ENCODE data around the gene RHOH.

RHOH gene

DNA sequence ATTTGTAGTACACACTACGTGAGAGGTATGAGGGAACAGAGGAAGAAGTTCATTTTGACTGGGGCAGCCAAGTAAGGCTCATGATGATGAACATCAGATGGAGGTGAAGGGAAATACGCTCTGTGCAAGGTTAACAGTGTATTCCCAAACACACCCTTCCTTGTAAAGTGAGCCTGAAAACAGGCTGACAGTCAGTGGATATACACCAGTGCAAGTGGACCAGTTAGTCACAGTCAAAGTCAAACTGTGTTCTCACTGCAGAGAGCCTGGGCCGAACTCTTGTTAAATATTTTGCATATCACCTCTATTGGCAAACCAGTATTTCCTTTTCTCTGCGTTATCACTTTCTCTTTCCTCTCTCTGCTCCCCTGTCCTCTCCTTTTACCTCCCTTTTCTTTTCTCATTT, 23.4 kb upstream of the RHOH start:
- peaks cover 8% of the 10 kb centered on the region for H3K4me1 ChIP-seq (ENCODE audit: control insufficient read depth, insufficient read depth, low read length)
- H3K36me3 ChIP-seq (ENCODE audit: control insufficient read depth, insufficient read depth, low read length): no peaks in the 10 kb centered on the region
- H3K9ac ChIP-seq (ENCODE audit: low read depth, low read length): no peak overlapping the region
- H3K4me3 ChIP-seq (ENCODE audit: low read depth, low read length): no peak overlapping the region
- H3K27ac ChIP-seq (ENCODE audit: low read depth, low read length): no peak overlapping the region
- H3K9me3 ChIP-seq (ENCODE audit: control insufficient read depth, insufficient read depth, low read length): no peaks in the 10 kb centered on the region
- no peaks in the 10 kb centered on the region for H3K27me3 ChIP-seq (ENCODE audit: control insufficient read depth, insufficient read depth, low read length)

DNA sequence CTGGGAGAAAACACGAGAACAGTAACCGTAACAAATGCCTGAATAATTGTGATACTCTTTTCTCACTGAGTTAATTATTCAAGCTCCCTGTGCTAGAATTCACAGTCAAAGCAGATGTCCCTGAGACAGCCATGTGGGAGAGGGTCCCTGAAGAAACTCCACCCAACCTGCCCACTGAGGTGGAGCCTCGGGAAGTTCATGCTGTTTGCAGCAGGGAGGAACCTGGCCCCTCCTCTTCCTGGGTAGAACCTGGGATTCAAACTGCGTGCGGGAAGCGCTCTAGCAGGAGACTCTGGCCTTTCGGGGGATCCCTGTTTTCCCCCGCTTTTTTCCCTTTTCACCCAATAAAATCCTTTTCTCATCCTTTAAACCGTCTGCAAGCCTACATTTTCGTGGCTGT, 20.2 kb upstream of the RHOH start:
- no peak overlapping the region for H3K4me3 ChIP-seq (ENCODE audit: low read depth, low read length)
- no peak overlapping the region for H3K9ac ChIP-seq (ENCODE audit: low read depth, low read length)
- no peaks in the 10 kb centered on the region for H3K9me3 ChIP-seq (ENCODE audit: control insufficient read depth, insufficient read depth, low read length)
- no peaks in the 10 kb centered on the region for H3K27me3 ChIP-seq (ENCODE audit: control insufficient read depth, insufficient read depth, low read length)
- peak overlapping the region; percentile 7 for H3K27ac ChIP-seq (ENCODE audit: low read depth, low read length)
- no peaks in the 10 kb centered on the region for H3K36me3 ChIP-seq (ENCODE audit: control insufficient read depth, insufficient read depth, low read length)
- H3K4me1 ChIP-seq (ENCODE audit: control insufficient read depth, insufficient read depth, low read length): peaks cover 8% of the 10 kb centered on the region

DNA sequence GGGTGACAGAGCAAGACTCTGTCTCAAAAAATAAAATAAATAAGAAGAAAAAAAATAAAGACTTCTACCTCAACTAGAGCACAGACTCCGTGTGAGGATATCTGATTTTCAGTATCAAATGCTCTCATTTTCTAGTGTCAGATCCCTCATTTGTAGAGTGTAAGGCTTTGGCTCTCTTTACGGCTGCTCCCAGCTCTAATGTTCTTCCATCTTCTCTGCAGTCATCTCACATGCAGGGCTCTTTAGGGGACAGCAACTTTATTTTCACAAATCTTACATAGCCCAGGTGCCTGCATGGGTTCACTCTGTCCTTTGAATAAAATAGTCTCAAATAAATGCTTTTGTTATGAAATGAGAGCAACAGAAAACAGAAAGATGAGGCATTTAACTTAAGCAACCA, 19.2 kb upstream of the RHOH start:
- Histone ChIP-seq H3K9ac (ENCODE audit: low read depth, low read length) (no peak overlapping the region), H3K36me3 (ENCODE audit: control insufficient read depth, insufficient read depth, low read length) (no peaks in the 10 kb centered on the region), H3K9me3 (ENCODE audit: control insufficient read depth, insufficient read depth, low read length) (no peaks in the 10 kb centered on the region), H3K4me3 (ENCODE audit: low read depth, low read length) (no peak overlapping the region), H3K27ac (ENCODE audit: low read depth, low read length) (no peak overlapping the region), H3K27me3 (ENCODE audit: control insufficient read depth, insufficient read depth, low read length) (no peaks in the 10 kb centered on the region), H3K4me1 (ENCODE audit: control insufficient read depth, insufficient read depth, low read length) (peaks cover 8% of the 10 kb centered on the region)

DNA sequence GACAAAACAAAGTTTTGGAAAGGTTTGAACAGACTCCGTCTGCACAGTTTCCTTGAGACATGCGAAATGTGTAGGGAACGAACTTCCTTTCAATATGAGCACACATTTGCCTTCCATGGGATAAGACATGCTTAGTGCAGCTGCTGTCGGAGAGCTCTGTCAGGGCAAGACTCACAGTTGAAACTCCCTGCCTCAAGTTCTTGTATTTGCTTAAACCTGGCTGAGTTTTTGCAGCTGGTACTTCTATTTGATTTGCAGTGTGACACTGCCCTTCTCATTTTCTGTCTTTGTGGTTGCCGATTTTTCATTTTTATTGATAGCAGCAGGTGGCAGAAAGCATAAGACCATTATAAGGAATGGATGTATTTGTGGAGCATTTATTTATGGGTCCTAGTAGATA, 18.2 kb upstream of the RHOH start:
- Histone ChIP-seq H3K9me3 (ENCODE audit: control insufficient read depth, insufficient read depth, low read length) (no peaks in the 10 kb centered on the region), H3K36me3 (ENCODE audit: control insufficient read depth, insufficient read depth, low read length) (no peaks in the 10 kb centered on the region), H3K27me3 (ENCODE audit: control insufficient read depth, insufficient read depth, low read length) (no peaks in the 10 kb centered on the region), H3K4me3 (ENCODE audit: low read depth, low read length) (no peak overlapping the region), H3K27ac (ENCODE audit: low read depth, low read length) (no peak overlapping the region), H3K4me1 (ENCODE audit: control insufficient read depth, insufficient read depth, low read length) (peaks cover 8% of the 10 kb centered on the region), H3K9ac (ENCODE audit: low read depth, low read length) (no peak overlapping the region)

DNA sequence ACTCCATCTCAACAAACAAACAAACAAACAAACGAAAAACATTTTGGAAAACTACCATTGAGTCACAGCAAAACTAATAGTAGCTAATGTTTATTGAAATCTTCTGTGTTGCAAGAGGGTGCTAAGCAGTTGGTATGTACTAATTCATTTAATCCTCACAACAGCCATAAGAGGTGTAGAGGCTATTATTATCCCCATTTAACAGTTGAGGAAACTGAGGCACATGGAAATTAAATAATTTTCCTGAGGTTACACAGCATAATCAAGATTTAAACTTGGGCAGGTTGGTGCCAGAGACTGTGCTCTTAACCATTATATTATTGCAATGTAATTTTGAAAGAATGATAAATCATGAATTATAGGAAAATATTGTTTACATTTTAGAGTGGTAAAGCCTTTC, 17.5 kb upstream of the RHOH start:
- H3K36me3 ChIP-seq (ENCODE audit: control insufficient read depth, insufficient read depth, low read length): no peaks in the 10 kb centered on the region
- no peaks in the 10 kb centered on the region for H3K9me3 ChIP-seq (ENCODE audit: control insufficient read depth, insufficient read depth, low read length)
- no peak overlapping the region for H3K9ac ChIP-seq (ENCODE audit: low read depth, low read length)
- H3K4me1 ChIP-seq (ENCODE audit: control insufficient read depth, insufficient read depth, low read length): peaks cover 8% of the 10 kb centered on the region
- no peak overlapping the region for H3K27ac ChIP-seq (ENCODE audit: low read depth, low read length)
- no peaks in the 10 kb centered on the region for H3K27me3 ChIP-seq (ENCODE audit: control insufficient read depth, insufficient read depth, low read length)
- no peak overlapping the region for H3K4me3 ChIP-seq (ENCODE audit: low read depth, low read length)

DNA sequence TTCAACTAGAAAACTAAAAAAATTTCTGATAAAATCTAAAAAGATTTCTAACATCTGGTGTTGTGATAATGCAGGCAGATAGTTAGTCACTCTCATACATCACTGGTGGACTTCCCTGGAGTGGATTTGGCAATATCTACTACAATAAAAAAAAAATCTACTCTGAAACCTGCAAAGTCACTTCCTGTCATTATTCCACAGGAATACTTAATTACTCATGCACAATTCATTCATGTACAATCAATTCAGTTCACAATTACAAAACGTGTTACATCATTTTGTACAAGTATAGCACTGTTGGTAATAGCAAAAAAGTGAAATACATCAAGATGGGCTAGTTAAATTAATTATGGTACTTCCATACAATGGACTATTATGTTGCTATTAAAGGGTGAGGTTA, 16.5 kb upstream of the RHOH start:
- Histone ChIP-seq H3K36me3 (ENCODE audit: control insufficient read depth, insufficient read depth, low read length) (no peaks in the 10 kb centered on the region), H3K27me3 (ENCODE audit: control insufficient read depth, insufficient read depth, low read length) (no peaks in the 10 kb centered on the region), H3K27ac (ENCODE audit: low read depth, low read length) (no peak overlapping the region), H3K4me3 (ENCODE audit: low read depth, low read length) (no peak overlapping the region), H3K9me3 (ENCODE audit: control insufficient read depth, insufficient read depth, low read length) (no peaks in the 10 kb centered on the region), H3K9ac (ENCODE audit: low read depth, low read length) (no peak overlapping the region), H3K4me1 (ENCODE audit: control insufficient read depth, insufficient read depth, low read length) (peaks cover 8% of the 10 kb centered on the region)

DNA sequence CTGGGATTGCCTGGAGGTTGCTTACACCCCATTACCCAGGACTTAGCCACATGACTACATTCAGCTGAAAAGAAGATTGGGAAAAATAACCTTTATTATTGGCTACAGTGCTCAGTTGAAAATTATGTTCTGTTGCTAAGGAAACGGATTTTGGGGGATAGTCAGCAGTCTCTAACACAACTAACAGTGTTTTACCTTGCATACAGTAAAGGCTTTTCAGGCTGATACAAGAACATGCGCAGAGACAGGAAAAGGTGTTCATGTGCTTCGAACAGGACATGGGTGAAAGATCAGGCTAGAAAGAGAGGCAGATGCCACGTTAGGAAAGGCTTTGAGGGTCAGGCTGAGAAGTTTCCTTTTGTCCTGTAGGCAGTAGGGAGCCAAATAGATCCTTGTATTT, 14.8 kb upstream of the RHOH start:
- H3K27me3 ChIP-seq (ENCODE audit: control insufficient read depth, insufficient read depth, low read length): no peaks in the 10 kb centered on the region
- no peaks in the 10 kb centered on the region for H3K36me3 ChIP-seq (ENCODE audit: control insufficient read depth, insufficient read depth, low read length)
- H3K4me3 ChIP-seq (ENCODE audit: low read depth, low read length): no peak overlapping the region
- H3K9ac ChIP-seq (ENCODE audit: low read depth, low read length): no peak overlapping the region
- no peak overlapping the region for H3K27ac ChIP-seq (ENCODE audit: low read depth, low read length)
- peaks cover 8% of the 10 kb centered on the region for H3K4me1 ChIP-seq (ENCODE audit: control insufficient read depth, insufficient read depth, low read length)
- no peaks in the 10 kb centered on the region for H3K9me3 ChIP-seq (ENCODE audit: control insufficient read depth, insufficient read depth, low read length)

DNA sequence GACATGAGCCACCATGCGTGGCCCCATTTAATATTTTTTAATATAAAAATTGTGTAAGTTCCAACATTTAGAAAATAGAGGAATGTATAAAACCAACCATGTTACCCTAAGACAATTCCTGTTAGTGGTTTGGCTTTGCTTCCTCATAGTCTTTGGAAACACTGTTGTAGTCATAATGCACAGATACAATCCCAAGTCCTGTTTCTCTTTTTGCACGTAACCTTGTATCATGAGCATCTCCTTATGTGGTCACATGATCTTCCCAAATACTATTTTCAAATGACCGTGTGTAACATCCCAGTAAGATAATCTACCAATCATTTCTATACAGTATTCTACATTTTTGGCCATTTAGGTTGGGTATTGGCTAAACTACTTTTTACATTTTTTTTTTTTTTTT, 13.9 kb upstream of the RHOH start:
- no peak overlapping the region for H3K9ac ChIP-seq (ENCODE audit: low read depth, low read length)
- no peaks in the 10 kb centered on the region for H3K9me3 ChIP-seq (ENCODE audit: control insufficient read depth, insufficient read depth, low read length)
- no peaks in the 10 kb centered on the region for H3K36me3 ChIP-seq (ENCODE audit: control insufficient read depth, insufficient read depth, low read length)
- H3K27me3 ChIP-seq (ENCODE audit: control insufficient read depth, insufficient read depth, low read length): no peaks in the 10 kb centered on the region
- no peak overlapping the region for H3K4me3 ChIP-seq (ENCODE audit: low read depth, low read length)
- H3K4me1 ChIP-seq (ENCODE audit: control insufficient read depth, insufficient read depth, low read length): peaks cover 7% of the 10 kb centered on the region; the same call in 1 of the 2 replicates
- no peak overlapping the region for H3K27ac ChIP-seq (ENCODE audit: low read depth, low read length)

DNA sequence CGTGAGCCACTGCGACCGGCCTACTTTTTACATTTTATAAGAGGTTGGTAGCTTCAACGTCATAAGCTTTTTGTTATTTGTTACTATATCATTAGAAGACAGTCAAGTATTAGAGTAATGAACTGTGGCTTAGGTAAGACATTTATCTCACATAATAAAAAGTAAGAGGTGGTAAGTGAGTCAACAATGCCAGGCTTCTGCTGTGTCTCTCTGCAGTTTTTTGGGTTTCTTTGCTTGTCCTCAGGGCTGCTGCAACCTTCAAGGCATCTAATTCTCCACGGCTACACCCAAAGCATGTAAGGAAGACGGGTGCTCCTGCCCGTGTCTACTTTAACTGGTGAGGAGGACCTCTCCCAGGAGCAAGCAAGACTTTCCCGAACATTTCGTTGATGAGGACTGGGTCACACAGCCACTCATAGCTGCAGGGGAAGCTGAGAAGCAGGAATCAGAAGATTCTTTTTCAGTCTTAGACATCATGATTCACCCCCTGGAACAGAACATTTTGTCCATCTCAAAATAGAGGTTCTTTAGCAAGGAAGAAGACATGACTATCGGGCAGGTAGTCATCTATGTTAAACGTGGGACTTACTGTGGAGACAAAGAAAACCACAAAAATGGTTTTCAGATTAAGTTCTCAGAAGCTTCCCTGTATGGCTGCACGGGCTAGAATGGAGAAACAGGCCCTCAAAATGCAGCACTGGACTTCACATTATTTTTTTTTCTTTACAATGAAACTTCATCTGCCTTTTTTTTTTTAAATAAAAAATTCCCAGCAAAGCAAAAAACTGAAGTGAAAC, 13.0 kb upstream of the RHOH start:
- Histone ChIP-seq H3K27ac (ENCODE audit: low read depth, low read length) (no peak overlapping the region), H3K4me3 (ENCODE audit: low read depth, low read length) (no peak overlapping the region)

DNA sequence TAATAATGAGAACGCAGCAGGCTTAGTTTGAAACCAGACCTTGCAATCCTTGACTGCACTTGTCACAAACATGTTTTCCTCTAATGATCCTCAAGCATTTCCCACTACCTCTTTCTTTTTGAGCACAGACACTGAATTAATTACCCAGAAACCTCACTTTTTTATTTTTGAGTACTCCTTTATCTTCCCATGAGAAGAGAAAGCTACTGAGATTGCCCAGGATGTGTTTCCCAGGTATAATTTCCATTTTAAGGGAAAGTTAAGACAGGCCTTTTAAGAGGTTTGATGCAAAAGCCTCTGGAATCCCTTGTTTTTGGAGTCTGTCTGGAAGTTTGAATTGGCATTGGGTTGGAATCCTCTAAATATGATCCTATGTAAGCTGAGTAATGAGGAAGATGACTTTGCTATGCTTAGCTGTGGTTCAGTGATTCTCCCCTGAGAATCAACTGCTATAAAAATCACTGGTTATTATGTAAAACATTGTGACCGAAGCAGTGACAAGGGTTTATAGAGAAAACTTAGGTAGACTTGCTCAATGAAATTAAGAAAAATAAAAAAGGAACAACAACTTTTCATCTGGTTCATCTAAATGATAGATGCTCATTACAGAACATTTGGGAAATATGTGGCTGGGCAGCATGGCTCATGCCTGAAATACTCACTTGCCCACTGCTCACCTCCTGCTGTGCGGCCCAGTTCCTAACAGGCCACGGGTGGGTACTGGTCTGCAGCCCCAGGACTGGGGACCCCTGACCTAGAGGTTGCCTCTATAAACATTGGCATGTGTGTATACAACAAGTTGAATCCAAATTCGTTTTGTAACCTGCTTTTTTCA, 10.8 kb upstream of the RHOH start:
- H3K27me3 ChIP-seq (ENCODE audit: control insufficient read depth, insufficient read depth, low read length): no peaks in the 10 kb centered on the region
- no peaks in the 10 kb centered on the region for H3K9me3 ChIP-seq (ENCODE audit: control insufficient read depth, insufficient read depth, low read length)
- no peaks in the 10 kb centered on the region for H3K36me3 ChIP-seq (ENCODE audit: control insufficient read depth, insufficient read depth, low read length)
- H3K4me3 ChIP-seq (ENCODE audit: low read depth, low read length): no peak overlapping the region
- no peak overlapping the region for H3K27ac ChIP-seq (ENCODE audit: low read depth, low read length)
- peaks cover 18% of the 10 kb centered on the region for H3K4me1 ChIP-seq (ENCODE audit: control insufficient read depth, insufficient read depth, low read length)
- no peak overlapping the region for H3K9ac ChIP-seq (ENCODE audit: low read depth, low read length)

More for the DNA sequence above, 13.0 kb upstream of the RHOH start:
- Histone ChIP-seq H3K4me1 (ENCODE audit: control insufficient read depth, insufficient read depth, low read length) (peaks cover 7% of the 10 kb centered on the region; the same call in 1 of the 2 replicates), H3K9me3 (ENCODE audit: control insufficient read depth, insufficient read depth, low read length) (no peaks in the 10 kb centered on the region), H3K27me3 (ENCODE audit: control insufficient read depth, insufficient read depth, low read length) (no peaks in the 10 kb centered on the region), H3K36me3 (ENCODE audit: control insufficient read depth, insufficient read depth, low read length) (no peaks in the 10 kb centered on the region), H3K9ac (ENCODE audit: low read depth, low read length) (no peak overlapping the region)

DNA sequence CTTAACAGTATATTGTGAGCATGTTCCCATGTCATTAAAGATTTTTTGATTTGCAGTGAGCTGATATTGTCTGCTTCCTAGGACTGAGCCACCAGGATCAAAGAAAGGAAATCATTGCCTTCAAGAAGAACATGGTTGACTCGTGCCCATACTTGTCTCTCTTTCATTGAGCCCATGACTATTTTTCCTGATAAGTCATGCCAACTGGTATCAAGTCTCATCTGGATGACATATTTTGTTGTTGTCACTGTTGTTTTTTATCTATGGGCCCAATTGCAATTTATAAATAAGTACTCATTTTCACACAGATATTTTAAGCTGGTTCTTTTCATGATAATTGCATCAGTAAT, 10.2 kb upstream of the RHOH start:
- H3K9ac ChIP-seq (ENCODE audit: low read depth, low read length): no peak overlapping the region
- H3K4me3 ChIP-seq (ENCODE audit: low read depth, low read length): no peak overlapping the region
- no peaks in the 10 kb centered on the region for H3K9me3 ChIP-seq (ENCODE audit: control insufficient read depth, insufficient read depth, low read length)
- no peak overlapping the region for H3K27ac ChIP-seq (ENCODE audit: low read depth, low read length)
- H3K4me1 ChIP-seq (ENCODE audit: control insufficient read depth, insufficient read depth, low read length): peaks cover 24% of the 10 kb centered on the region
- no peaks in the 10 kb centered on the region for H3K27me3 ChIP-seq (ENCODE audit: control insufficient read depth, insufficient read depth, low read length)
- no peaks in the 10 kb centered on the region for H3K36me3 ChIP-seq (ENCODE audit: control insufficient read depth, insufficient read depth, low read length)

Measured in HUES48 (cell line).